ENCODE results near the gene VSIR. TPM values are rescaled to one million over a fixed set of nuclear protein-coding genes. Genes with fewer than 3 reads are reported as not detected.

Gene VSIR
- total and polyA plus RNA-seq, 9 of the 15 experiments (the other 6 are each of a cell fraction or from before 2014, with no cell fraction given): 0.14 to 20.5 (median 9.3) TPM

DNA sequence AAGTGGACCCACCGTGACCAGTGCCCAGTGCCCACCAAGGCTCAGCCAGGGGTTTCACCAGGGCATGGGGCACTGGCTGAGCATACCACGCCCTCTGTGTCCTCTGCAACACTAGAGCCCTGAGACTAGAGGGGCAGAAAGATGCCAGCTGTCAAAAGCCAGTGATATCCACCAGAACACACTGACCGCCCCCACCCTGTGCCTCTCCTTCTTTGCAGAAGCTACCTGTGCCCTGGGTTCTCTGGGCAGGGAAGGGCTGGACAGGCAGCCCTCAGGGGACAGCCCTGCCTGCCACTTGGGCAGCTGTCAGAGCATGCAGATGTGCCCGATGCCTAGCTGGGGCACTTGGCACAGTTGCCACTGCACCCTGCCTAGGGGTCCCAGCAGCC, 494 bp downstream of the VSIR start:
- peak overlapping the region; percentile 90 for H2AFZ ChIP-seq (ENCODE audit: low read depth, low read length)
- H3K4me3 ChIP-seq: peak overlapping the region; percentile 49
- H3K4me2 ChIP-seq (ENCODE audit: insufficient read depth, low read length): peak overlapping the region; percentile 73
- no TSS peak for BruUV-seq (replicated peaks)
- FAIRE-seq (no peak), DNase-seq (ENCODE audit: extremely low read depth in 1 of 4, low spot score in 3 of 4) (no peak), ATAC-seq (no peak)
- no peaks in the 10 kb centered on the region for H3K9me1 ChIP-seq (ENCODE audit: control insufficient read depth, insufficient read depth, low read length)
- no peaks in the 10 kb centered on the region for H3K36me3 ChIP-seq (ENCODE audit: control insufficient read depth, insufficient read depth, low read length)
- TF ChIP-seq PRPF4 (IDR thresholded peaks at IDR 0.05; ENCODE audit: insufficient read depth, low read depth, low read length, poor library complexity, severe bottlenecking) (no peak), ZNF431 (CRISPR knock-in tag; IDR thresholded peaks at IDR 0.05) (no peak), ZNF561 (CRISPR knock-in tag; conservative IDR thresholded peaks at IDR 0.05) (no peak), ZNF12 (CRISPR knock-in tag; IDR thresholded peaks at IDR 0.05) (no peak; the same call in 1 of the 2 replicates), MYC (IDR thresholded peaks at IDR 0.05; ENCODE audit: low read depth, low read length) (no peak), MYC (CRISPR knock-in tag; IDR thresholded peaks at IDR 0.05; ENCODE audit: borderline replicate concordance, low read depth) (0 out of 2 replicates have a peak, but pooled peaks have one; percentile 48), ZNF764 (CRISPR knock-in tag; IDR thresholded peaks at IDR 0.05; ENCODE audit: low read depth) (no peak), STAG1 (CRISPR knock-in tag; IDR thresholded peaks at IDR 0.05; ENCODE audit: borderline replicate concordance) (0 out of 2 replicates have a peak, but pooled peaks have one; percentile 24)
- TF ChIP-seq, protein P1, sequence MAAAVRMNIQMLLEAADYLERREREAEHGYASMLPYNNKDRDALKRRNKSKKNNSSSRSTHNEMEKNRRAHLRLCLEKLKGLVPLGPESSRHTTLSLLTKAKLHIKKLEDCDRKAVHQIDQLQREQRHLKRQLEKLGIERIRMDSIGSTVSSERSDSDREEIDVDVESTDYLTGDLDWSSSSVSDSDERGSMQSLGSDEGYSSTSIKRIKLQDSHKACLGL (CRISPR knock-in tag; IDR thresholded peaks at IDR 0.05; ENCODE audit: borderline replicate concordance, poor library complexity, severe bottlenecking): no peak
- TF ChIP-seq, protein P2, sequence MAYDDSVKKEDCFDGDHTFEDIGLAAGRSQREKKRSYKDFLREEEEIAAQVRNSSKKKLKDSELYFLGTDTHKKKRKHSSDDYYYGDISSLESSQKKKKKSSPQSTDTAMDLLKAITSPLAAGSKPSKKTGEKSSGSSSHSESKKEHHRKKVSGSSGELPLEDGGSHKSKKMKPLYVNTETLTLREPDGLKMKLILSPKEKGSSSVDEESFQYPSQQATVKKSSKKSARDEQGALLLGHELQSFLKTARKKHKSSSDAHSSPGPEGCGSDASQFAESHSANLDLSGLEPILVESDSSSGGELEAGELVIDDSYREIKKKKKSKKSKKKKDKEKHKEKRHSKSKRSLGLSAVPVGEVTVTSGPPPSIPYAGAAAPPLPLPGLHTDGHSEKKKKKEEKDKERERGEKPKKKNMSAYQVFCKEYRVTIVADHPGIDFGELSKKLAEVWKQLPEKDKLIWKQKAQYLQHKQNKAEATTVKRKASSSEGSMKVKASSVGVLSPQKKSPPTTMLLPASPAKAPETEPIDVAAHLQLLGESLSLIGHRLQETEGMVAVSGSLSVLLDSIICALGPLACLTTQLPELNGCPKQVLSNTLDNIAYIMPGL (CRISPR knock-in tag; IDR thresholded peaks at IDR 0.05): peak; percentile 58; the same call in 1 of the 2 replicates
- TF ChIP-seq, protein P3, sequence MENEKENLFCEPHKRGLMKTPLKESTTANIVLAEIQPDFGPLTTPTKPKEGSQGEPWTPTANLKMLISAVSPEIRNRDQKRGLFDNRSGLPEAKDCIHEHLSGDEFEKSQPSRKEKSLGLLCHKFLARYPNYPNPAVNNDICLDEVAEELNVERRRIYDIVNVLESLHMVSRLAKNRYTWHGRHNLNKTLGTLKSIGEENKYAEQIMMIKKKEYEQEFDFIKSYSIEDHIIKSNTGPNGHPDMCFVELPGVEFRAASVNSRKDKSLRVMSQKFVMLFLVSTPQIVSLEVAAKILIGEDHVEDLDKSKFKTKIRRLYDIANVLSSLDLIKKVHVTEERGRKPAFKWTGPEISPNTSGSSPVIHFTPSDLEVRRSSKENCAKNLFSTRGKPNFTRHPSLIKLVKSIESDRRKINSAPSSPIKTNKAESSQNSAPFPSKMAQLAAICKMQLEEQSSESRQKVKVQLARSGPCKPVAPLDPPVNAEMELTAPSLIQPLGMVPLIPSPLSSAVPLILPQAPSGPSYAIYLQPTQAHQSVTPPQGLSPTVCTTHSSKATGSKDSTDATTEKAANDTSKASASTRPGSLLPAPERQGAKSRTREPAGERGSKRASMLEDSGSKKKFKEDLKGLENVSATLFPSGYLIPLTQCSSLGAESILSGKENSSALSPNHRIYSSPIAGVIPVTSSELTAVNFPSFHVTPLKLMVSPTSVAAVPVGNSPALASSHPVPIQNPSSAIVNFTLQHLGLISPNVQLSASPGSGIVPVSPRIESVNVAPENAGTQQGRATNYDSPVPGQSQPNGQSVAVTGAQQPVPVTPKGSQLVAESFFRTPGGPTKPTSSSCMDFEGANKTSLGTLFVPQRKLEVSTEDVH (IDR thresholded peaks at IDR 0.05; ENCODE audit: low read depth, partially characterized antibody): no peak
- in situ Hi-C loops (cut with MboI): no loop called here
- no peak overlapping the region for H3K27ac ChIP-seq (ENCODE audit: extremely low read depth, low read depth, low read length)
- WGBS (ENCODE audit: insufficient coverage, low coverage, missing lambda C conversion rate): 50% methylated on average over 4 of the region's 4 CpGs
- H3K9ac ChIP-seq (ENCODE audit: insufficient read depth in 1 of 2, low read depth in 2 of 2, low read length in 2 of 2): peak overlapping the region; percentile 49 to 90; a peak in 3 of 4 replicates
- no peaks in the 10 kb centered on the region for H3K9me3 ChIP-seq (replicated peaks; ENCODE audit: control insufficient read depth, insufficient read depth, low read depth, low read length)
- peaks cover 30 to 35% of the 10 kb centered on the region in 2 experiments for H3K4me1 ChIP-seq (replicated peaks in 1 of 2; ENCODE audit: control insufficient read depth in 2 of 2, insufficient read depth in 2 of 2, low read length in 2 of 2)
- H3K27me3 ChIP-seq (ENCODE audit: control insufficient read depth in 2 of 2, insufficient read depth in 2 of 2, low read length in 2 of 2): no peaks in the 10 kb centered on the region
- ChIA-PET CTCF (ENCODE audit: low intra/inter-chr PET ratio) (no interaction called here), POLR2A (interaction anchor here (0.5 to 2.3 kb wide), 13 partner anchors 9 to 287 kb away, joined by 3 to 12 read pairs (median 3); no protein-coding TSS in a partner anchor)
- intact Hi-C loops (cut with micrococcal nuclease): no loop called here
- 0 out of 2 replicates have a peak, but pooled peaks cover 3% of the 10 kb centered on the region for H4K20me1 ChIP-seq (replicated peaks; ENCODE audit: control insufficient read depth, insufficient read depth, low read length)
- no peaks in the 10 kb centered on the region; the same call in 2 of the 3 replicates for H3K79me2 ChIP-seq (ENCODE audit: control insufficient read depth, insufficient read depth, low read length)
